ENCODE data around the gene PRKCA. TPM values are rescaled to one million over a fixed set of nuclear protein-coding genes. Genes with fewer than 3 reads are reported as not detected.

PRKCA gene
- total RNA-seq, 1 experiment from 2014 or later: 29.5 TPM

GRCh38 chr17:66557886-66558285 lies 255.5 kb downstream of the PRKCA start (continued):
- no peak for TF ChIP-seq PRDM15 (CRISPR knock-in tag; IDR thresholded peaks at IDR 0.05)
- no peak for TF ChIP-seq TEAD4 (CRISPR knock-in tag; IDR thresholded peaks at IDR 0.05)
- TF ChIP-seq CTCF (IDR thresholded peaks at IDR 0.05): no peak
- TF ChIP-seq NFE2L1 (CRISPR knock-in tag; IDR thresholded peaks at IDR 0.05): no peak
- TF ChIP-seq ZBTB43 (CRISPR knock-in tag; IDR thresholded peaks at IDR 0.05): no peak
- TF ChIP-seq MXD4 (CRISPR knock-in tag; IDR thresholded peaks at IDR 0.05; ENCODE audit: borderline replicate concordance): no peak
- no peak for TF ChIP-seq ZNF281 (CRISPR knock-in tag; IDR thresholded peaks at IDR 0.05)
- TF ChIP-seq OVOL2 (CRISPR knock-in tag; IDR thresholded peaks at IDR 0.05; ENCODE audit: borderline replicate concordance): no peak
- no peak for TF ChIP-seq STAT6 (CRISPR knock-in tag; conservative IDR thresholded peaks at IDR 0.05; ENCODE audit: low read depth)
- no peak for TF ChIP-seq RORB (CRISPR knock-in tag; IDR thresholded peaks at IDR 0.05)
- no peak for TF ChIP-seq ZNF671 (CRISPR knock-in tag; IDR thresholded peaks at IDR 0.05)
- no peak for TF ChIP-seq ZSCAN18 (CRISPR knock-in tag; IDR thresholded peaks at IDR 0.05)
- no peak for TF ChIP-seq FOXK1 (CRISPR knock-in tag; IDR thresholded peaks at IDR 0.05)
- no peak for TF ChIP-seq FOXP1 (CRISPR knock-in tag; IDR thresholded peaks at IDR 0.05; ENCODE audit: borderline replicate concordance)

All from WTC11 (cell line).